Measurements from ENCODE around the gene CLN6.

The CLN6 gene

GRCh38 chr15:68229386-68230156 lies at the start of gene CLN6:
Gene CLN6, minus strand, starts transcription at chr15:68229728. Its CDS starts 144 bp downstream, at chr15:68229584.
- peak; percentile 72 for DNase-seq (ENCODE audit: low read depth)

GRCh38 chr15:68278595-68279405 lies 49.3 kb upstream of the CLN6 start:
- no peak for DNase-seq (ENCODE audit: low read depth)

- DNase-seq (ENCODE audit: low read depth), result peak; percentile 62
These were observed 48.7 kb upstream of the CLN6 start for GRCh38 chr15:68278345-68278594.

GRCh38 chr15:68277603-68278344 lies 48.2 kb upstream of the CLN6 start, which contains the start of gene FEM1B:
Gene FEM1B, plus strand, starts transcription at chr15:68277745. Its CDS starts 673 bp downstream, at chr15:68278418.
- peak; percentile 77 for DNase-seq (ENCODE audit: low read depth)

GRCh38 chr15:68277131-68277602 lies 47.6 kb upstream of the CLN6 start:
- DNase-seq (ENCODE audit: low read depth), result no peak

- DNase-seq (ENCODE audit: low read depth), result no peak
These were observed 47.1 kb upstream of the CLN6 start for GRCh38 chr15:68276668-68277067.

- DNase-seq (ENCODE audit: low read depth), result no peak
These were observed 45.7 kb upstream of the CLN6 start for GRCh38 chr15:68275165-68275746.

- DNase-seq (ENCODE audit: low read depth), result no peak
These were observed 44.8 kb upstream of the CLN6 start for GRCh38 chr15:68274201-68274848.

- DNase-seq (ENCODE audit: low read depth), result no peak
These were observed 43.3 kb upstream of the CLN6 start for GRCh38 chr15:68272721-68273271.

- DNase-seq (ENCODE audit: low read depth), result no peak
These were observed 42.4 kb upstream of the CLN6 start for GRCh38 chr15:68271854-68272471.

GRCh38 chr15:68268405-68268804 lies 38.9 kb upstream of the CLN6 start:
- no peak for DNase-seq (ENCODE audit: low read depth)

GRCh38 chr15:68265674-68266073 lies 36.1 kb upstream of the CLN6 start:
- no peak for DNase-seq (ENCODE audit: low read depth)

GRCh38 chr15:68265081-68265480 lies 35.6 kb upstream of the CLN6 start:
- DNase-seq (ENCODE audit: low read depth), result no peak

GRCh38 chr15:68264282-68264681 lies 34.8 kb upstream of the CLN6 start:
- no peak for DNase-seq (ENCODE audit: low read depth)

GRCh38 chr15:68262514-68263356 lies 33.2 kb upstream of the CLN6 start:
- DNase-seq (ENCODE audit: low read depth), result no peak

- no peak for DNase-seq (ENCODE audit: low read depth)
These were observed 32.5 kb upstream of the CLN6 start for GRCh38 chr15:68261980-68262379.

- DNase-seq (ENCODE audit: low read depth), result no peak
These were observed 31.7 kb upstream of the CLN6 start for GRCh38 chr15:68261241-68261640.

- DNase-seq (ENCODE audit: low read depth), result no peak
These were observed 30.4 kb upstream of the CLN6 start for GRCh38 chr15:68259883-68260282.

GRCh38 chr15:68258692-68259091 lies 29.2 kb upstream of the CLN6 start:
- DNase-seq (ENCODE audit: low read depth), result no peak

All from activated gamma-delta T cell treated with anti-CD3 and anti-CD28 coated beads, Interleukin-2, amount 50 U/mL, for 16 hours (primary cell).